Hepatocyte (in vitro differentiated cells): ENCODE measurements around the gene FGD5. TPM values are rescaled to one million over a fixed set of nuclear protein-coding genes. Genes with fewer than 3 reads are reported as not detected.

ENCODE experiments used
- DNase-seq: peaks from one replicate; pipeline ENCODE4 v3.0.0-alpha.2; 2016; ENCODE audit warnings: low spot score
- H2AFZ ChIP-seq: fragments of 200-600 bp; sonication (generic); 2 replicates; pipeline ENCODE4 v1.6.0; 2016; ENCODE audit warnings: antibody characterized with exemption, mild to moderate bottlenecking
- H3K27ac ChIP-seq: fragments of 200-600 bp; sonication (generic); 2 replicates; pipeline ENCODE4 v1.5.1; 2016; ENCODE audit warnings: mild to moderate bottlenecking
- H3K27me3 ChIP-seq: fragments of 200-600 bp; sonication (generic); 2 replicates; pipeline ENCODE4 v1.6.1; 2016
- H3K36me3 ChIP-seq: fragments of 200-600 bp; sonication (generic); replicated peaks from 2 replicates; pipeline ENCODE4 v1.5.1; 2016; ENCODE audit warnings: low read depth; ENCODE audit not compliant: insufficient read depth
- H3K4me1 ChIP-seq: fragments of 200-600 bp; sonication (generic); 2 replicates; pipeline ENCODE4 v1.5.1; 2016; ENCODE audit warnings: mild to moderate bottlenecking, moderate library complexity; ENCODE audit not compliant: insufficient read depth
- H3K4me2 ChIP-seq: fragments of 200-600 bp; sonication (generic); 2 replicates; pipeline ENCODE4 v1.6.0; 2016
- H3K4me3 ChIP-seq: fragments of 200-600 bp; sonication (generic); 2 replicates; pipeline ENCODE4 v1.5.1; 2016; ENCODE audit warnings: mild to moderate bottlenecking
- H3K79me2 ChIP-seq: fragments of 200-600 bp; sonication (generic); 2 replicates; pipeline ENCODE4 v1.6.0; 2017; ENCODE audit warnings: mild to moderate bottlenecking
- H3K9me2 ChIP-seq: fragments of 200-600 bp; sonication (generic); replicated peaks from 2 replicates; pipeline ENCODE4 v1.6.0; 2017; ENCODE audit warnings: mild to moderate bottlenecking; ENCODE audit not compliant: insufficient read depth
- H3K9me3 ChIP-seq: fragments of 200-600 bp; sonication (generic); 2 replicates; pipeline ENCODE4 v1.5.1; 2016; ENCODE audit warnings: low read depth, mild to moderate bottlenecking
- H4K20me1 ChIP-seq: fragments of 200-600 bp; sonication (generic); 2 replicates; pipeline ENCODE4 v1.6.0; 2016; ENCODE audit warnings: mild to moderate bottlenecking; ENCODE audit not compliant: insufficient read depth, poor library complexity, severe bottlenecking
- CTCF ChIP-seq: fragments of 200-600 bp; sonication (generic); IDR thresholded peaks from 2 replicates; pipeline ENCODE4 v1.5.1; 2016; ENCODE audit warnings: antibody characterized with exemption, mild to moderate bottlenecking; ENCODE audit not compliant: poor library complexity
- EZH2 ChIP-seq: fragments of 200-600 bp; sonication (generic); IDR thresholded peaks from 2 replicates; pipeline ENCODE4 v1.6.1; 2016; ENCODE audit warnings: antibody characterized with exemption, mild to moderate bottlenecking, borderline replicate concordance
- EZH2phosphoT487 ChIP-seq: fragments of 200-600 bp; sonication (generic); IDR thresholded peaks from one replicate; pipeline ENCODE4 v1.6.1; 2018; ENCODE audit warnings: antibody characterized with exemption, mild to moderate bottlenecking, low read depth, moderate library complexity; ENCODE audit not compliant: unreplicated experiment, severe bottlenecking
- WGBS: methylation state at CpG from one replicate; pipeline ENCODE4 v1.1.6; 2016; ENCODE audit warnings: low lambda C conversion rate; ENCODE audit errors: missing lambda C conversion rate; 5-methylcytosine and 5-hydroxymethylcytosine counted together
- polyA plus RNA-seq: library from polyadenylated mRNA; unstranded; fragments of >200 nt; fragmentation: Nextera tagmentation; extraction: Ambion mirVana; gene quantifications from 2 replicates; pipeline ENCODE4 v1.2.1, GENCODE V29; 2016
- total RNA-seq: library from RNA; depleted of rRNA; stranded (reverse); fragments of >200 nt; gene quantifications from 2 replicates; pipeline ENCODE4 v1.2.3, GENCODE V29; 2014

The FGD5 gene
- total and polyA plus RNA-seq, 2 experiments from 2014 or later, result 2.9 to 3.3 TPM

DNA sequence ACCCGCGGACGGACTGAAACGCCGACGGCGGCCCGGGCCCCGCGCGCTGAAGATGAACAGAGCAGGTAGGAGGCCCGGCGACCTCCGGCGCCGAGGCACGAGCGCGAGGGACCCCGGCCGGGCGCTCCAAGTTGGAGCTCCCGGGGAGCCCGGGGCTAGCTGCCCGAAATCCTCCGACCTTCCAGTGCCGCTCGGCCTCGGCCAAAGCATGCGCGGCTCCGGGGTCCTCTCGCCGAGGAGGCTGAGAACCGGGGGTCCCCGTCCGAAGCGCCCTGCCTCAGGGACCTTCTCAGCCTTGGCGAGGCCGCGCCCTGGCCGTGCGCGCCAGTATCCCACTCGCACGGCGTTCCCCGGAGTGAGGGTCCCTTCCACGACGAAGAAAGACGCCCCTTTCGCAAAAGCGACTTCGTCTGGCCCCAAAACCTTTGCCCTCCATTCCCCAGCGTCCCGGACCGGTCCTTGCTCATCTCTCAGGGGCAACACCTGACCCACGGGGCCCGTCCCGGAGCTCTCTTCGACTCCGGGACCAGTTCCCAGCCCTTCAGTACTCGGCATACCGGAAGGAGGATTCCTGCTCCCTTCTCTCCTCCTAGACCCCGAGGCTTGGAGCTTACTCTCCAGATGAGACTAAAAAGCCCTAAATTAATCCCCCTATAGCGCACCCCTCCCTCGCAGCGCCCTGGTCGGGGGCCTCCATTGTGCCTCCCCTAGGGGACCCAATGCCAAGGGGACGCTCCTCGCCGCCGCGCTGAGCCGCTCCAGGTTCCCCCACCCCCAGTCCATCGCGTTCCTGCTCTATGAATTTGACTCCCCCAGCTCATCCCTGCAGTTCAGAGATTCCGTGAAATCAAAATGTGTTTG is 7.7 kb upstream of the FGD5 start:
- 3% methylated on average over 59 of the region's 78 CpGs for WGBS
- H4K20me1 ChIP-seq, result no peaks in the 10 kb centered on the region
- H3K9me3 ChIP-seq, result no peaks in the 10 kb centered on the region
- peaks cover 72% of the 10 kb centered on the region for H3K27me3 ChIP-seq
- no peaks in the 10 kb centered on the region for H3K4me1 ChIP-seq
- TF ChIP-seq EZH2 (no peak), EZH2phosphoT487 (no peak), CTCF (no peak)
- H3K4me2 ChIP-seq, result peak overlapping the region; percentile 90
- H2AFZ ChIP-seq, result peak overlapping the region; percentile 63
- no peaks in the 10 kb centered on the region for H3K79me2 ChIP-seq
- no peaks in the 10 kb centered on the region for H3K9me2 ChIP-seq
- H3K36me3 ChIP-seq, result no peaks in the 10 kb centered on the region
- no peak overlapping the region for H3K4me3 ChIP-seq
- DNase-seq, result no peak
- H3K27ac ChIP-seq, result no peak overlapping the region

DNA sequence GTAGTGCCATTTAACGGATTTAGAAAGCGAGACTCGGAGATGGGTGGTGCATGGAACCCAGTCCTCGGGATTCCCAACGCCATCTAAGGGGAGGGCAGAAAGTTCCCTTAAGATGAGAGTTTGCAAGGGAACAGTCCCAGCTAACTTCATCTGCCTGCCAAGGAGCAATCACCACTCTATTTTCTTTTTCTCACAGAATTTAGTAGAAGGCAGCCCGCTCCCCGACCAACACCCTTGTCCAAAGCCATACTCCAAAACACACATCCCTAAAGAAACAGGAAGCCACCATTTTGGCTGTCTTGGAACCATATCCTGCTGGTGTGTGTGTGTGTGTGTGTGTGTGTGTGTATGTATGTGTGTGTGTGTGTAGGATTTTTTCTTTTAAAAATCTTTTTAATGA is 7.1 kb upstream of the FGD5 start:
- DNase-seq, result no peak
- no peaks in the 10 kb centered on the region for H3K36me3 ChIP-seq
- H3K9me2 ChIP-seq, result no peaks in the 10 kb centered on the region
- H3K9me3 ChIP-seq, result no peaks in the 10 kb centered on the region
- WGBS, result 54% methylated on average over 7 of the region's 7 CpGs
- H3K27me3 ChIP-seq, result peaks cover 72% of the 10 kb centered on the region
- H4K20me1 ChIP-seq, result no peaks in the 10 kb centered on the region
- peak overlapping the region; percentile 90 for H3K4me2 ChIP-seq
- no peak for TF ChIP-seq CTCF
- no peak for TF ChIP-seq EZH2phosphoT487
- TF ChIP-seq EZH2, result no peak
- no peaks in the 10 kb centered on the region for H3K79me2 ChIP-seq
- no peak overlapping the region for H3K4me3 ChIP-seq
- H3K4me1 ChIP-seq, result no peaks in the 10 kb centered on the region
- H3K27ac ChIP-seq, result no peak overlapping the region
- H2AFZ ChIP-seq, result peak overlapping the region; percentile 63

DNA sequence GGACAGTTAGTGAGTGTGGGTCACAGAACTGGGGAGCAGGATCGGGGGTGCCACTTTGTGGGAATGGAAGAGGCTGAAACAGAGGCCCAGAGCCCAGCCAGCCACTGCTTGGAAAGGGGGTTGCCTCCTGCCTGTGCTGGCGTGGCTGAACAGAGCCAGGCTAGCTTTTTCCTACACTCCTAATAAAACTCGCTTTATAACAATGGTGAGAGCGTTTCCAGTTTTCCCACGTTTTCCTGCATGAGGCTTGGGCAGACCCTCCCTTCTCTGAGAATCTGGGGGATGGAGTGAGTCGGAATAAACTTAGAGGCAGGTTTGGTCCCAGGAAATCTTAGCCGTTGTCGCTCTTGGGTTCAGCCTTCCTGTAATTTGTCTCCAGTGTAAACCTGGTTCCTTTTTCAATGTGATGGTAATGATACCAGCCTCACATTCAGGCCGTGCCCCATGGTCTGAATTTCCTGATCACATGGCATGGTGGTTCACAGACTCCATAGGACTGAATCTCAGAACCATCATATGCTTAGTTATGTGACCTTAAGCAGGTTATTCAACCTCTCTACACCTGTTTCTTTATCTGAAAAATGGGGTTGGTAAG is 6.5 kb upstream of the FGD5 start:
- Histone ChIP-seq H3K27me3 (peaks cover 72% of the 10 kb centered on the region), H3K36me3 (no peaks in the 10 kb centered on the region), H3K9me3 (no peaks in the 10 kb centered on the region), H3K4me1 (no peaks in the 10 kb centered on the region), H4K20me1 (no peaks in the 10 kb centered on the region), H3K27ac (no peak overlapping the region), H3K79me2 (no peaks in the 10 kb centered on the region), H3K4me2 (no peak overlapping the region), H3K4me3 (no peak overlapping the region), H2AFZ (no peak overlapping the region), H3K9me2 (no peaks in the 10 kb centered on the region)
- WGBS, result 73% methylated on average over 9 of the region's 9 CpGs
- no peak for DNase-seq
- TF ChIP-seq EZH2 (no peak), CTCF (no peak), EZH2phosphoT487 (no peak)
